ENCODE data around the gene PRAC2.

GRCh38 chr17:48756830-48757251 lies 33.9 kb downstream of the PRAC2 start:
- TF ChIP-seq CTCF (IDR thresholded peaks at IDR 0.05): no peak
- TF ChIP-seq EP300 (IDR thresholded peaks at IDR 0.05): no peak

Data from ovary (tissue), 3 donors.